GM15510 (cell line): ENCODE data around the gene LYPD6.

Experiments
- POLR2A ChIP-seq: IDR thresholded peaks from 3 replicates; pipeline ENCODE4 v1.6.1; 2011; ENCODE audit warnings: borderline replicate concordance; ENCODE audit not compliant: insufficient read length; ENCODE audit errors: extremely low read depth

Gene LYPD6

GRCh38 chr2:149380205-149380604 is 49.8 kb downstream of the LYPD6 start:
- TF ChIP-seq POLR2A = no peak

GRCh38 chr2:149383340-149383739 is 53.0 kb downstream of the LYPD6 start:
- TF ChIP-seq POLR2A = no peak

GRCh38 chr2:149385350-149385749 is 55.0 kb downstream of the LYPD6 start:
- no peak for TF ChIP-seq POLR2A

- TF ChIP-seq POLR2A = no peak
Observed at GRCh38 chr2:149387411-149387810, 57.0 kb downstream of the LYPD6 start.

GRCh38 chr2:149388120-149388816 is 57.9 kb downstream of the LYPD6 start:
- no peak for TF ChIP-seq POLR2A

GRCh38 chr2:149389506-149390167 is 59.2 kb downstream of the LYPD6 start:
- TF ChIP-seq POLR2A = no peak

GRCh38 chr2:149393614-149394013 is 63.2 kb downstream of the LYPD6 start:
- no peak for TF ChIP-seq POLR2A

GRCh38 chr2:149394864-149395263 is 64.5 kb downstream of the LYPD6 start:
- TF ChIP-seq POLR2A = no peak

- no peak for TF ChIP-seq POLR2A
Observed at GRCh38 chr2:149399934-149400615, 69.7 kb downstream of the LYPD6 start.

- no peak for TF ChIP-seq POLR2A
Observed at GRCh38 chr2:149400997-149401396, 70.6 kb downstream of the LYPD6 start.

- no peak for TF ChIP-seq POLR2A
Observed at GRCh38 chr2:149409506-149409905, 79.1 kb downstream of the LYPD6 start.

GRCh38 chr2:149410701-149411484 is 80.5 kb downstream of the LYPD6 start:
- TF ChIP-seq POLR2A = no peak

- no peak for TF ChIP-seq POLR2A
Observed at GRCh38 chr2:149413487-149413886, 83.1 kb downstream of the LYPD6 start.

- TF ChIP-seq POLR2A = no peak
Observed at GRCh38 chr2:149415086-149415485, 84.7 kb downstream of the LYPD6 start.

- TF ChIP-seq POLR2A = no peak
Observed at GRCh38 chr2:149418065-149418464, 87.7 kb downstream of the LYPD6 start.
